Astrocyte of the hippocampus (primary cell): ENCODE measurements around the gene CAPN14.
A peak's percentile ranks its signal among the peaks of the same experiment; 100 is the strongest.

ENCODE experiments used
- DNase-seq: peaks from one replicate; pipeline ENCODE4 v3.0.0; 2011; ENCODE audit warnings: low read depth, low spot score

CAPN14 gene

GRCh38 chr2:31141443-31142085 is 75.8 kb downstream of the CAPN14 start:
- no peak for DNase-seq

DNA sequence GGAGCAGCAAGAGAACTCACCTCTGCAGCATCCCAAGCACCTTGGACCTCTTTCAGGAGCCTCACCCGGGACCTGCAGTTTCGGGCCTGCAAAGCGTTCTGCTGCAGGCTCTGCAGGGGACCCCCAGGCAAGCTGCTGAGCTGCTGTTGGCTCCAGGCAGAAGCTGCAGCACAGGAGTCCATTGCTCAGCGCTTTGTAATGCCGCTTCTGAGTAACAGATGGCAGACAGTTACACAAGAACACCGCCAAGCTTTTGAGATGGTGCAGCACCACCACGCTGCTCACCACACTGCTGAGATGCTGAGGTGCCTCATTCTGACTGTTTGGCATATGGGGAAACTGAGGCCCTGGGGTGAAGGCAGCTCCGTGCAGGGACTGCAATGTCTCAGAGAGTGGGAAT is 77.2 kb downstream of the CAPN14 start:
- no peak for DNase-seq

- DNase-seq, result no peak
Measured at GRCh38 chr2:31139671-31140070, 77.6 kb downstream of the CAPN14 start.

GRCh38 chr2:31138037-31138962 is 79.0 kb downstream of the CAPN14 start, which contains the start of gene GALNT14:
Gene GALNT14 (minus strand): TSS chr2:31138440. CDS start chr2:31138086, 354 bp downstream.
- peak; percentile 76 for DNase-seq

GRCh38 chr2:31137211-31138036 is 79.9 kb downstream of the CAPN14 start:
- DNase-seq, result peak; percentile 30

DNA sequence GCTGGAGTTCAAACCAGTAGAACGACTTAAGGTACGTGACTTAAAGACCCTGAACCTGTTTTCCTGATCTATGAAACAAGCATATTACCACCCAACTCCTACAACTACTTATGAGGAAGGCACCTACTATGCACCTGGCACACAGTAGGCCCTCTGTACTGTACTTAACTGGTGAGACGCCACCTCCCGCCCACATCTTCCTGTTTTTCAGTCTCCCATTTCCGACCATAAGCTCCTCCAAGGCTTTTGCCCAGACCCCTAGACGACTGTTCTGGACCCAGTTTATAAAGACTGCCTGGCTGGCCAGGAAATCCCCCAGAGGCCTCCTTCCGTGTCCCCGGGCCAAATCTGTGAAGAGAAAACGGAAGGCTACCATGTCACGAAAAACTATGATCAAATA is 80.6 kb downstream of the CAPN14 start:
- DNase-seq, result no peak

GRCh38 chr2:31136000-31136399 is 81.3 kb downstream of the CAPN14 start:
- no peak for DNase-seq

DNA sequence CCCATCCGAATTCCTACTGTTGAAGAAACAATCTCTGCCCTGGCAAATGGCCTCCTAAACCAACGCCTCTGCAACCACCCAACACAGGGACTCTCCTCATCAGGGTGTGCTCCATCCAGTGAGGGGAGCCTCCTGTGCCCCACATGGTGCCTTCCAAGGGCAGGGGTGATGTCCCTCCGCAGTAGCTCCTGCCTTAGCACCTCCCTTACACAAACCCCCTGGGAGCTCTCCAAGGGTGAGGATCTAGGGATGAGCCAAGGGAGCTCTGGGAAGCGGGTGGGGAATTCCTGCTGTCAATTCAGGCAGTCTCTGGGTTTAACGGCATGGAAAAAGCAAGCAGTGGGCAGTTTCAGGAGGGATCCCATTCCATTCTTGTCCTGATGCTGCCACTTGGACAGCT is 82.8 kb downstream of the CAPN14 start:
- DNase-seq, result no peak

DNA sequence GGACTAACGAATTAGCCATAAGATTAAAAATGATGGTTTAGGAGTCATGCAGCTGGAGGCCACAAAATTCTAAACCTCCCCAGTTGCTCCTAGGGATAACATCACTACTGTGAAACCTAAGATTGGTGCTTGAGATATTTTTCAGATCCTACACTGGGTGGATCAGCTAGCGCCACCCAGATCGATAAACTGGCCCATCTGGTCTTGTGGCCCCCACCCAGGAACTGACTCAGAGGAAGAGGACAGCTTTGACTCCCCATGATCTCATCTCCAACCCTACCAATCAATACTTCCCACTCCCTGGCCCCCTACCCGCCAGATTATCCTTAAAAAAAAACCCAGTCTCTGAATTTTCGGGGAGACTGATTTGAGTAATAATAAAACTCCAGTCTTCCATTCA is 84.5 kb downstream of the CAPN14 start:
- DNase-seq, result no peak

DNA sequence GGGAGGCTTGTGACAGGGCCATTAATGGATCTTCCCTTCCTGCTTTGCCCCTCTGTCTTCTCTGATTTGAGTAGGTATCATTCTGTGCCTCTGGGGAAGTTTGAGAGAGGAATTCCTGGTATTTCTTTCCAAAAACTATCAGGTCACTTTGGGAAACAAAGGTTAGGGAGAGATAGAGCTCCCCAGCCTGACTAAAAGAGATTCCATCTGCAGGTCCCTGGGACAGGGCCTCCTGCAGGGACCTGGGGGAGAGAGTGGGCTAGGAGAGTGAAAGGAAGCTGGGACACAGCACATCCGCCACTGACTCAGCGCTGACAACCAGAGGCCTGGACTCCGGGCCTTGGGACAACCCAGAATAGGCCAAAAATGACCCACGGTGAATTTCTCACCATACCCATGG is 85.4 kb downstream of the CAPN14 start:
- no peak for DNase-seq

DNA sequence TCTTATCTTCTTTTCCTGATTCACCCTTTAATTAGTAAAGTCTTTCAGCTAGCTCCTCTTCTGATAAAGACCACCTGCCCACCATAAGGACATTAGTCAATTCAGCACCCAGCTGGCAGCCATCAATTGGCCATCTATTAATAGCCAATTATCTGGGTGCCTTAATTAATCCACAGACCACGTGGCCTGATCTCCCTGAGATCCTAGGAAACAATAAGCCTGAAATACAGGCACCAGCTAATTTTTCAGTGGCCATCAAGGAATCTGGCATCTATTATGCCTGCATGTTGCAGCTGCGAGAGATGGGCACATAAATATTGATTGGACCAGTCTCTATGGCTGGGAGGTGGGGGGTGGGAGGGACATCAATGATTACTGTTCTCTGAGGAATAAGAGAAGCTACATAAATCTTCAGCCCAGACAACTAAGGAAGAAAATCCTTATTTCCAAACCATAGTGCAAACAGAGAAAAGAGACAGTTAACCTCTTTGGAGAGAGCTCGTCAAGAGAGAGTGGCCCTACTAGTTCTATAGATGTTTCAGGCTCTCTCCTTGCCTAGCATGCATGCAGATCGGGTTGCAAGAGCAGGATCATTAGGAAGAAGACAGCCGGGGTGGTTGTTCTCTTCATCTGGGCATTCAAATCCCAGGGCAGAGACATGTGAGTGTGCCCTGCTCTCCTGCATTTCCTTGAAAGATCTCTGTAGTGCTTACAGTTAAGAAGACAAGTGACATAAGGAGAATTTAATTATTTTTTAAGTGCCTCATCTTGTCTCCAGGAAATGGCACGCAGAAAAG is 87.7 kb downstream of the CAPN14 start:
- DNase-seq, result no peak

- no peak for DNase-seq
Measured at GRCh38 chr2:31127931-31128330, 89.4 kb downstream of the CAPN14 start.

- DNase-seq, result peak; percentile 45
Measured at GRCh38 chr2:31125918-31126695, 91.2 kb downstream of the CAPN14 start.

- DNase-seq, result no peak
Measured at GRCh38 chr2:31124904-31125303, 92.4 kb downstream of the CAPN14 start.
